SU-DHL-6 (cell line): ENCODE data around the gene GOLGA6B.
"Not testable (repeated sequence)": the region's sequence is repeated elsewhere in the genome, so short reads cannot be mapped to it uniquely, and the experiment has no call there.

Experiments used
- EZH2phosphoT487 ChIP-seq: fragments of 200-600 bp; sonication (generic), shearing (Covaris generic); conservative IDR thresholded peaks from 2 replicates; pipeline ENCODE4 v1.6.1; 2018; ENCODE audit warnings: mild to moderate bottlenecking, antibody characterized with exemption, low read length, moderate library complexity, mixed read lengths
- TF ChIP-seq, protein P1 (sequence below): fragments of 200-600 bp; sonication (generic); IDR thresholded peaks from one replicate; pipeline ENCODE4 v1.5.1; 2017; ENCODE audit warnings: antibody characterized with exemption, mild to moderate bottlenecking, low read length, moderate library complexity; ENCODE audit not compliant: insufficient read depth, poor library complexity, severe bottlenecking

DNA sequence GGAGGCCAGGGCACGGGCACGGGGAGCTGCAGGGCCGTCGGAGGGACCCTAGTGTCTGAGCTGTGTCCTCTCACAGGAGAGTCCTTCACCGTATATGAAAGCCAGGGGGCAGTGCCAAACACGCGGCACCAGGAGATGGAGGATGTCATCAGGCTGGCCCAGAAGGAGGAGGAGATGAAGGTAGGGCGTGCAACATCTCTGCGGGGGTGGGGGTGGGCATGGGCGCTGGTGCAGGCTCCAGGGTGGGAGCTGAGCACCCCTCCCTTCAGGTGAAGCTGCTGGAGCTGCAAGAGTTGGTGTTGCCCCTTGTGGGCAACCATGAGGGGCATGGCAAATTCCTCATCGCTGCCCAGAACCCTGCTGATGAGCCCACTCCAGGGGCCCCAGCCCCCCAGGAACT is 11.2 kb downstream of the GOLGA6B start:
- TF ChIP-seq, protein P1, sequence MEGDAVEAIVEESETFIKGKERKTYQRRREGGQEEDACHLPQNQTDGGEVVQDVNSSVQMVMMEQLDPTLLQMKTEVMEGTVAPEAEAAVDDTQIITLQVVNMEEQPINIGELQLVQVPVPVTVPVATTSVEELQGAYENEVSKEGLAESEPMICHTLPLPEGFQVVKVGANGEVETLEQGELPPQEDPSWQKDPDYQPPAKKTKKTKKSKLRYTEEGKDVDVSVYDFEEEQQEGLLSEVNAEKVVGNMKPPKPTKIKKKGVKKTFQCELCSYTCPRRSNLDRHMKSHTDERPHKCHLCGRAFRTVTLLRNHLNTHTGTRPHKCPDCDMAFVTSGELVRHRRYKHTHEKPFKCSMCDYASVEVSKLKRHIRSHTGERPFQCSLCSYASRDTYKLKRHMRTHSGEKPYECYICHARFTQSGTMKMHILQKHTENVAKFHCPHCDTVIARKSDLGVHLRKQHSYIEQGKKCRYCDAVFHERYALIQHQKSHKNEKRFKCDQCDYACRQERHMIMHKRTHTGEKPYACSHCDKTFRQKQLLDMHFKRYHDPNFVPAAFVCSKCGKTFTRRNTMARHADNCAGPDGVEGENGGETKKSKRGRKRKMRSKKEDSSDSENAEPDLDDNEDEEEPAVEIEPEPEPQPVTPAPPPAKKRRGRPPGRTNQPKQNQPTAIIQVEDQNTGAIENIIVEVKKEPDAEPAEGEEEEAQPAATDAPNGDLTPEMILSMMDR: not testable (repeated sequence)
- not testable (repeated sequence) for TF ChIP-seq EZH2phosphoT487
